Fibroblast of mammary gland (primary cell): ENCODE measurements around the gene EGFL7.
"Not testable (repeated sequence)": the region's sequence is repeated elsewhere in the genome, so short reads cannot be mapped to it uniquely, and the experiment has no call there.

ENCODE experiments used
- DNase-seq: peaks from one replicate; pipeline ENCODE4 v3.0.0-alpha.2; 2010; ENCODE audit warnings: low read depth
- H3K4me3 ChIP-seq: 2 replicates; pipeline ENCODE4 v1.5.1; 2011; ENCODE audit warnings: low read depth, mild to moderate bottlenecking, low read length, moderate library complexity; ENCODE audit not compliant: control insufficient read depth
- CTCF ChIP-seq: conservative IDR thresholded peaks from 2 replicates; pipeline ENCODE4 v1.5.1; 2011; ENCODE audit warnings: low read depth, low read length, inconsistent platforms; ENCODE audit not compliant: control insufficient read depth, insufficient read depth

Gene EGFL7

GRCh38 chr9:136703276-136703860 lies 40.7 kb downstream of the EGFL7 start:
- no peak overlapping the region for H3K4me3 ChIP-seq
- no peak for DNase-seq
- TF ChIP-seq CTCF, result no peak

GRCh38 chr9:136704741-136705140 lies 42.0 kb downstream of the EGFL7 start:
- not testable (repeated sequence) for DNase-seq, H3K4me3 ChIP-seq

- no peak overlapping the region for H3K4me3 ChIP-seq
These were observed 42.8 kb downstream of the EGFL7 start for GRCh38 chr9:136705564-136705963.

GRCh38 chr9:136707011-136707410 lies 44.3 kb downstream of the EGFL7 start:
- no peak for DNase-seq
- no peak for TF ChIP-seq CTCF
- H3K4me3 ChIP-seq, result no peak overlapping the region

More at GRCh38 chr9:136705564-136705963, 42.8 kb downstream of the EGFL7 start:
- no peak for TF ChIP-seq CTCF
- DNase-seq, result no peak

- no peak for TF ChIP-seq CTCF
- no peak overlapping the region for H3K4me3 ChIP-seq
- DNase-seq, result no peak
These were observed 45.3 kb downstream of the EGFL7 start for GRCh38 chr9:136707849-136708517.

- DNase-seq, result no peak
- TF ChIP-seq CTCF, result no peak
- no peak overlapping the region for H3K4me3 ChIP-seq
These were observed 46.9 kb downstream of the EGFL7 start for GRCh38 chr9:136709454-136710109.

GRCh38 chr9:136710543-136710942 lies 47.8 kb downstream of the EGFL7 start:
- H3K4me3 ChIP-seq, result no peak overlapping the region
- DNase-seq, result no peak
- no peak for TF ChIP-seq CTCF

- peak; percentile 56 for DNase-seq
These were observed 48.5 kb downstream of the EGFL7 start for GRCh38 chr9:136711219-136711648.

More at GRCh38 chr9:136711219-136711648, 48.5 kb downstream of the EGFL7 start:
- H3K4me3 ChIP-seq, result not testable (repeated sequence)
